Activated CD8-positive, alpha-beta memory T cell treated with anti-CD3 and anti-CD28 coated beads for 4 hours (primary cell): ENCODE measurements around the gene SLC1A3.

Experiments
- DNase-seq, 2 donors: peaks; one replicate each; pipeline ENCODE4 v3.0.0-alpha.2; 2020; ENCODE audit warnings: low read depth in 2 of 2

Gene SLC1A3

GRCh38 chr5:36685631-36686288, 79.4 kb downstream of the SLC1A3 start:
- DNase-seq, result no peak

DNA sequence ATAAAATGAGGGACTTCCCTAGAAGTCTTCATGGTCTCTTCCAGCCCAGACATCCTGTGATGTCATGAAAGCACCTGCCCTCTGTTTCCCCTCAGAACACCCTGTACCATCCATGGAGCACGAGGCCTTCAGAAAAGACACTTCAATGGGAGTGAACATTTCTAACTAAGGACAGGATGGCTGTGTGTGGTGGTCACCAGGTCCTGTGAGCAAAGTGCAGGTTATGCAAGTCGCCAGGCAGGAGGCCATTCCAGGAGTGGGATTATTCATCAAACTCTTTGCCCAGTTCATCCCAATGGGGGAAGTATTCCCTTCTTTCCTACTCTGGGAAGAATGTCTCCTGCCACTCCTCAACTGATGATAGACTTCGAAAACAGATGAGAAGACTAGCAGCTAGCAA, 80.5 kb downstream of the SLC1A3 start:
- no peak for DNase-seq

- no peak for DNase-seq
These were observed 82.3 kb downstream of the SLC1A3 start for GRCh38 chr5:36688722-36689121.

DNA sequence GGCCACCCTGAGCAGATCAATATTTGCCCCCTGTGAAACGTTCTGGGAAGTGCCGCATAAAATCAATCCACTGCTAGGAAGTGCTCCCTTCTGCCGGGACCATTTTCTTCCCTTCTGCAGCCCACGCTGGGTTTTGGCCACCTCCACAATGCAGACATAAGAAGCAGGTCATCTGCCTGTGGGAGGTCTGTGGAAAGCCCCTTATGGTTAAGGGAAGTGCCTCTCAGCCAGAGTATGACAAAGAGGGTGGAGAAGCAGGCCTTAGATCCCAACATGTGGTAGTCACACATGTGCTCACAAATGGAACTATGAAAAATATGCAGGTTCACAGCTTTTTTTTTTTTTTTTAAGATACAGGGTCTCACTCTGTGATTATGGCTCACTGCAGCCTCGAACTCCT, 82.8 kb downstream of the SLC1A3 start:
- no peak for DNase-seq

DNA sequence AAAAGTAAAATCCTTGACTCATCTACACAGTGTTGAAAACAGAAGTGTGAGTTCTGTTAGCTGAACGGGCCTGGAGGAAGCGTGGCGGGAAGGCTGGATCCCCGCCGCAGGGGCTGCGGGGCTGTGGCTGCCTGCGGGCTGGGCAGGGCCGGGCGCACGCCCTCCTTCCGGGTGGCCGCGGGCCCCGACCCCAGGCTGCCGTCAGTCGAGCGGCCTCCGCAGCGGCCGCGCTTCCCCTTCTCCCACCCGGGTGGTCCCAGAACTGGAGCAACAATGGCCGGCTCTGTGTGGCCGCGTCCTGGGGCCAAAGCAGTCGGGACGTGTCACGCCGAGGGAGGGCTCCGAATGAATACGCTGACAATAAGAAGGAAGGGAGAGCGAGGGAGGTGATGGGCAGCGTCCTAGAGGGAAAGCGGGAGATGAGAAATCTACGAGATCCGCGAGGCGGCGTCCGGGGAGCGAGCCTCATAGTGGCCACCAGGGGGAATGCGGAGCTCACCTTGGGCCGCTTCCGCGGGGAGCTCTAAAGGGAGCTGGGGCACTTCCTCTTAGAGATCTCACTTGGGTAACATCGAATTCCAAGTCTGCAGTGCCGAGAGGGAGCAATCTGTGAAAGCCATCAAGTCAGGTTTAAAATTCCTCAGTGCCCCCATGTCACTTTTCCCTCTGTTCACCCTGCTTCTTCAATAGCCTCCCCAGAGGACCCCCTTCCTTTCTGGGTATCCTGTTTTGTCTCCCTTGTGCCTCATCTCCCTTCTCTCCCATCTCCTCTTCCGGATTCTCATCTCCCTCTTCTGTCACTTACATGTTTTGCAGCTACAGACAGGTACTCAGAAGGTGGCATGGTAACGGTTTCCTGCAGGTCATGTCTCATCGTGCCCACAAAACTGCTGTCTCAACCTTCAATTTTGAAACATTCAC, 83.9 kb downstream of the SLC1A3 start:
- DNase-seq, result peak in 1 of 2 donors; percentile 10

DNA sequence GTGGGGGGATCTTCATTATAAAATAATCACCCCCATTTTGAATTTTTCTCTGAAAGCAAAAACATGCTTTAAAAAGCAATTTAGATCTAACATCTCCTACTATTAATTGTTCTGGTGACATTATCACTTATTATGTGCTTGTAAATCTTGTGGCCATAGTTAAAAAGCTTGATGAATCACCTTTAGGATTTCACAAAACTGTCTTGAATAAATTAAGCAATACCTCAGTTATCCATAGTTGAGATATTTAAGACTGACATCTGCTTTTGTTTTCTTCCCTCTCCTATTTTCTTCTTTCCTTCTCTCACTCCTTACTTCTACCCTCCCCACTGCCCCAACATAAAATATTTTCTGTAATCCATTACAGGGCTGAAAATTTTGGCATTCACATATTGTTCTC, 84.8 kb downstream of the SLC1A3 start:
- no peak for DNase-seq

DNA sequence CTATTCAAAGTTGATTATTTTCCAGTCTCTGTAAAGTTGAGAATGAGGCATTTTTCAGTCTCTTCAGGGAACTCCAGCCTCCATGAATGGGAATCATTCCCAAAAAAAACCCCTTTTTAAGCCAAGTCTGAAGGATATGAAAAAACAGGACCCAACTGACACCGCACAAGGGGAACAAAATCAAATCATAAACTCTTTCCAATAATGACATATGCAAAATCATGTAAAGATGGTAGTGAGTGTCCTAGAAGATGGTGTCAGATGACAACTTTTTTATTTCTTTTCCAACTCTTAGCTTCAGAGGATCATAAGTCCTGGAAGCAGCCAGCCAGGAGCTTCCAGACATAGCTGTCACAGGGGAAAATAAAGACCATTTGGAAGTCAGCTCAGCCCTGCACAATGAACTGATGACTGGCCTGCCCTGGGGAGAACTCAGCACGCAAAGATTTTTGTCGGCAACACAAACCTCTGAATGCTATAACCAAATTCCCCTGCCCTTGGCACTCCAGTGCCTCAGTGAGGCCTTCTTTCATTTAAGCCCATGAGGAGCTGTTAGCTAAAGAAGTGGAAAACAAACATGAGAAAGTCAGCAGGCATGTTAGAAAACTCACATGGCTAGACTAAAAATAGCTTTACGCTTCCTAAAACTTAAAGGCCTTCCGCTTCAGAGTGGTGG, 85.4 kb downstream of the SLC1A3 start:
- DNase-seq, result no peak

DNA sequence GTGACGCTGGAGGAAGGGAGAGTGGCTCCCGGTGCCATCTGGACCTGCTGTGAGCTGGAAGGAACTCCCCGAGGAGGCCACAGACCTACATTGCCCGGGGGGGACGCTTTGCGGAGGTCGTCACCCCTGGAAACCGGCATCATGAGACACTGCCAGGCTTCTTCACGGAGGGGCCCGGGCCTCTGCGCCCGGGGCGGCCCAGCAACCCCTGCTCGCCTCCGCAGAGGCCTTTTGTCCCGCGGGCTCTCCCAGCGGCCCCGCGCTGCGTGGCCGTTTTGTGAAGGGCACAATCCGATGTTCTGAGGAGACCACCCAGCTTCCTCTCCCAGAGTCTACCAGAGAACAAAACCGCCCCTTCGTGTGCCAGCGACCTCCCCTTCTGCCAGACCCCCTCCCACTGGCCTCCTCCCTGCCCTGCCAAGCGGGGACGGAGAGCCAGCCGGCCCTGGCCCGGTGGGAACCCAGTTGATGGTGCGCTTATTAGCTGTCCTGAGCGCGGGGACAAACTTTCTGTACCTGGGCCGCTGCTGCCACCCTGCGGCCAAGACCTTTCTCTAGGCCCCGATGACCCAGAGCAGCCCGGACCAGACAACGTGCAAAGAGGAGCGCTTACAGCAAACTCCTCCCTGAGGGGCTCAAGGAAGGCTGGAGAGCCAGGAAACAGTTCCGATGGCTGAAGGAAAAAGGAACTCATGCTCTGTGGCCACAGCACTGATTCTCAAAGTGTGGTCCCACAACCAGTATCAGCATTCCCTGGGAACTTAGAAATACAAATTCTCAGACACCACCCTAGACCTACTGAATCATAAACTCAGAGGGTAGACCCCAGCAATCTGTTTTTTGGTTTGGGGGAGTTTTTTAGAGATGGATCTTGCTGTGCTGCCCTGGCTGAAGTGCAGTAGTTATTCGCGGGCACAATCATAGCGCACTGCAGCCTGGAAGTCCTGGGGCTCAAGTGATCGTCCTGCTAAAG, 86.7 kb downstream of the SLC1A3 start:
- DNase-seq, result no peak

- DNase-seq, result no peak
These were observed 87.9 kb downstream of the SLC1A3 start for GRCh38 chr5:36694351-36694750.

- no peak for DNase-seq
These were observed 89.8 kb downstream of the SLC1A3 start for GRCh38 chr5:36696059-36696673.

GRCh38 chr5:36698031-36698430, 91.6 kb downstream of the SLC1A3 start:
- DNase-seq, result no peak

DNA sequence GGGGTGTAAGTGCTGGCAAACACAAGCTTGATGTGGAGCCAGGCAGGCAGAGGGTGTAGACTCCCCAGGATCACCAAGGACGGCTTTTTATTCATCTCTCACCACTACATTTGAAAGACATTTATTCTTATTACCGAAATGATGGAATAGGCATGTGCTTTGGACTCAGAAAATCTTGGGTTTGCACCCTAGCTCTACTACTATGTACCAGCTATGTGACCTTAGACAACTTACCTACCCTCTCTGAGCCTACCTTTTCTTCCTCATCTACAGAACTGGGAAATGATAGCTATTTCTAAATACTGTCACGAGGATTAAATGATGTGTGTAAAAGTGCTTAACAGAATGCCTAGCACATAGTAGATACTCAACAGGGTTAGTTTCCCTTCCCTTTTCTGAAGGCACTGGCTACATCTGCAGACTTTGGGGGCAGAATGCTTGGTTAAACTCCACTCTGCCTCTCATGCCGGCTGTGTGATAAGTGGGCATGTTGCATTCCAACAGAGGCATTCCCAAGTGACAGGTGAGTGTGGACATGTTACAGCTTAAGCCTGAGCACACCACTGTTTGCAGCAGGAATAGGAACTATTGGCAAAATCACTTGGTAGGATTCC, 94.8 kb downstream of the SLC1A3 start:
- DNase-seq, result no peak

DNA sequence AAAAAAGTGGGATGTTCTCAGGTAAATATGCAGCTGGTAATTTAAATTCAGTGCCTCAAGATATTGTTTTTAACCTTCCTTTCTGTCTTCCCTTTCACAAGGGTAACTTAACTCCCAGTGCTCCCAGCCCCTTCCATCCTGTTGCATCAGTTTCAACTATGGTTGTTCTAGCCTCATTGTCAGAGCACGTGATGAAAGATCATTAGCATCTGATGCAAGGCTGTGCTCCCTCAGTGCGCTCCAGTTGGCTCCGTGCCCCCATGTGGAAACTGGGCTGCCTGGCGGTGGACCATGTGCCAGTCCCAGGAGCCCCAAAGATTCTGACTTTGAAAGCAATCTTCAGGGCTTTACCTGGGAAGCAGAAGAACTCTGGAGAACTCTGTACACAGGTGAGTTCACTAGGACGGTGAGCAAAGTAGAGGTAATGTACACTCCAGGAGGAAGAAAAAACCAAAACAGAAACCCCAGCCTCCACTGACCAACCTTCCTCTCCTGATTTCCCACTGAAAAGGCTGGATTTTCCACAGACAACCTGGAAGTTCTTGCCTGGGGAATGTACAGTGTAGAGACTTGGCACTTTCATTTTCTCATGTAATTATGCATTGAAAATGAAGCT, 96.9 kb downstream of the SLC1A3 start:
- no peak for DNase-seq

DNA sequence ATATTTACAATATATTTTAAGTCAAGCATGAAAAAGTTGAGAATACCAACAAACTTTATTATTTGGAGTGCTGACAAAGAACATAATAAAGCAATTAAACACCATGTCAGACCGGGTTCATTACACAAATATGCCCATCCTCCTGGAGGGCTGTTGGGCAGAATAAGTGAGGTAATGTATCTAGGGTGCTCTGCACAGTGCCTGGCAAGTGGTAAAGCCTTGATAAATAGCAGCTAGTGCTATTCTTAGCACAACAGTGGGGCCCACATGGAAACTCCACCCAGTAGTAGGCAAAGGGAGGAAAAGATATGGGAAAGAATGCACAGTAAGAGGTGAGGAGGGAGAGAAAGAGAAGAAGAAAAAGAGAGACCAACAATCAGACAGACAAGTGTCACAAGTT, 97.7 kb downstream of the SLC1A3 start:
- no peak for DNase-seq

DNA sequence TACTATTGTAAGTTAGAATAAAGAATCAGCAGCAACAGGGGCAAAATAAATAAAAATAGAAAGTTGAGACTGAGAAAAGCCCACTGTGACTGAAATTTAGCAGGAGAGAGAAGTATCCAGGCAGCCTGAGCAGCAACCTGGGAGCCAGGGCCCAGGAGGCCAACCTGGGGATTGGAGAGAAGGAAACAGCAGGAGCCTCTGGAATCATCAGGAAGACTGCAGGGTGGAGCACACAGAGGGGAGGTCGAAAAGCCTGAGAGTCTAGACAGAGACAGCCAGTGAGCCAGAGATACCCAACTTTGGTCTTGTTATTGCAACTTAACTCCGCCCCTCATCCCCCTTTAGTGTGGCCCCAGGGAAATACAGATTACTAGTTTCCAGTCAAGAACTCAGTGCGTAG, 98.6 kb downstream of the SLC1A3 start:
- DNase-seq, result no peak

DNA sequence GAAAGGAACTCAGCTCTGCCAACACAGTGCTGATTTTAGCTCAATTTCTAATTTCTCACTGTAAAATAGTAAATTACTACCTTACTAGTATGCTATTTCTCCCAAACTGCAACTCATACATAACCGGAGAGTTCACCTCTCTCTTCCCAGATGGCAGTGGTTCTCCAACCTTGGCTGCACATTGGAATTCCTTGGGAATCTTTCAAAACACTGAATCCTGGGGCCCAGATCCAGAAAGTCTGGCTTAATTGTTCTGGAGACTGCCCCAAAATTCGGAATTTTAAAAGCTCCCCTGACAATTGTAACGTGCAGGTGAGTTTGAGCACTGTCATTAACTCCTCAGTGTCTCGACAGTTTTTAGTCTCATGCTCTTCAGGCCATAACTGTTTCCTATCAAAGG, 100.3 kb downstream of the SLC1A3 start:
- DNase-seq, result no peak

GRCh38 chr5:36708996-36709395, 102.6 kb downstream of the SLC1A3 start:
- no peak for DNase-seq

DNA sequence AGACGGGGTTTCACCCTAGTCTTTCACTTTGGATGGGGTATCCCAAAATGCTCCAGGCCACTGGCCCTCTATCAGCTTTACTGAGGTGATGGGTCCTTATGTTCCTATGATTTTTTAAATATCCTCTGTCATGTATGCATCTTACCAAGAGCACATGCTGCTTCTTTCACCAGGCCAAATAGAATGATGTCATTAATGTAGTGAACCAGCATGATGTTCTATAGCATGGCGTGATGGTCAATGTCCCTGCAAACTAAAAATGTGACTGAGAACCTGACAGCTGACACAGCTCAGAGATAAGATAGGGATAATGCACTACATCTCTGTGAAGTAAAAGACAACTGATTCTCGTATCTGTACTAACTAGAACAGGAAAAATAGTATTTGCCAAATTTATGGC, 103.6 kb downstream of the SLC1A3 start:
- no peak for DNase-seq

DNA sequence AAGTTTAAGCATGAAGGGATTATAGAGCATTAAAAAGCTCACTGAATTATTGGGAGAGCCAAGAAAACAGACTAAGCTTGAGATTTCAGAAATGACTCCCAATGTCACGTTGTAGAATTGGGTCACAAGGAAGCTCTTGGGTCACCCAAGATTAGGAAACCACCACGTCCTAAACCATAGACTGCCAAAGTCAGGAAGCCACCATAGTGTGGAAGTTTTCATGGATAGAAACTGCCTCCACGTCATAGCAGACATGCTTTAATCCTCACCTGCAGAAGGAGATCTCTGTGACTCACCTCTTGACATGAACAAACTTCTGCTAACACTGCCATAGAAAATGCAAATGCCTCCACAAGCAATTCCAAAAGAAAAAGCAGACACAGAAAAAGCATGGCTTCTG, 106.3 kb downstream of the SLC1A3 start:
- DNase-seq, result no peak

- no peak for DNase-seq
These were observed 107.1 kb downstream of the SLC1A3 start for GRCh38 chr5:36713541-36713940.
